Fibroblast of peridontal ligament (primary cell): ENCODE measurements around the gene RXFP1.
"Not testable (repeated sequence)": the region's sequence is repeated elsewhere in the genome, so short reads cannot be mapped to it uniquely, and the experiment has no call there.

ENCODE experiments used
- DNase-seq: peaks from one replicate; pipeline ENCODE4 v3.0.0-alpha.2; 2010; ENCODE audit errors: extremely low read depth

Gene RXFP1

GRCh38 chr4:158613046-158613445, 91.4 kb downstream of the RXFP1 start:
- DNase-seq, result no peak

- no peak for DNase-seq
Observed at GRCh38 chr4:158617956-158618355, 96.3 kb downstream of the RXFP1 start.

GRCh38 chr4:158621729-158622128, 100.0 kb downstream of the RXFP1 start:
- DNase-seq, result no peak

GRCh38 chr4:158622251-158622650, 100.6 kb downstream of the RXFP1 start:
- no peak for DNase-seq

- DNase-seq, result peak; percentile 85
Observed at GRCh38 chr4:158624889-158625478, 103.3 kb downstream of the RXFP1 start.

GRCh38 chr4:158625544-158625943, 103.9 kb downstream of the RXFP1 start:
- DNase-seq, result no peak

- peak; percentile 59 for DNase-seq
Observed at GRCh38 chr4:158630893-158631292, 109.2 kb downstream of the RXFP1 start.

GRCh38 chr4:158636619-158637018, 114.9 kb downstream of the RXFP1 start:
- no peak for DNase-seq

- peak; percentile 16 for DNase-seq
Observed at GRCh38 chr4:158644356-158644755, 122.7 kb downstream of the RXFP1 start.

- DNase-seq, result peak; percentile 48
Observed at GRCh38 chr4:158644760-158645159, 123.1 kb downstream of the RXFP1 start.

GRCh38 chr4:158649111-158649680, 127.5 kb downstream of the RXFP1 start:
- no peak for DNase-seq

- DNase-seq, result peak; percentile 39
Observed at GRCh38 chr4:158652920-158653319, 131.2 kb downstream of the RXFP1 start.

- no peak for DNase-seq
Observed at GRCh38 chr4:158656439-158656838, 134.8 kb downstream of the RXFP1 start.

- no peak for DNase-seq
Observed at GRCh38 chr4:158657291-158657690, 135.6 kb downstream of the RXFP1 start.

- not testable (repeated sequence) for DNase-seq
Observed at GRCh38 chr4:158663255-158663654, 141.6 kb downstream of the RXFP1 start.

- not testable (repeated sequence) for DNase-seq
Observed at GRCh38 chr4:158663707-158664625, 142.3 kb downstream of the RXFP1 start.

GRCh38 chr4:158664806-158665205, 143.1 kb downstream of the RXFP1 start:
- no peak for DNase-seq

GRCh38 chr4:158666892-158667291, 145.2 kb downstream of the RXFP1 start:
- DNase-seq, result no peak

GRCh38 chr4:158667651-158668198, 146.0 kb downstream of the RXFP1 start:
- DNase-seq, result peak; percentile 47

GRCh38 chr4:158669310-158669709, 147.6 kb downstream of the RXFP1 start:
- no peak for DNase-seq

GRCh38 chr4:158670975-158671664, 149.4 kb downstream of the RXFP1 start:
- peak; percentile 91 for DNase-seq

- no peak for DNase-seq
Observed at GRCh38 chr4:158671665-158671914, 149.9 kb downstream of the RXFP1 start, which contains the start of gene C4orf46. C4orf46 (minus strand) TSS chr4:158671887; CDS start chr4:158671801, 86 bp downstream.
